ENCODE data around the gene KLRK1.
"Not testable (repeated sequence)": the region's sequence is repeated elsewhere in the genome, so short reads cannot be mapped to it uniquely, and the experiment has no call there.

DNA sequence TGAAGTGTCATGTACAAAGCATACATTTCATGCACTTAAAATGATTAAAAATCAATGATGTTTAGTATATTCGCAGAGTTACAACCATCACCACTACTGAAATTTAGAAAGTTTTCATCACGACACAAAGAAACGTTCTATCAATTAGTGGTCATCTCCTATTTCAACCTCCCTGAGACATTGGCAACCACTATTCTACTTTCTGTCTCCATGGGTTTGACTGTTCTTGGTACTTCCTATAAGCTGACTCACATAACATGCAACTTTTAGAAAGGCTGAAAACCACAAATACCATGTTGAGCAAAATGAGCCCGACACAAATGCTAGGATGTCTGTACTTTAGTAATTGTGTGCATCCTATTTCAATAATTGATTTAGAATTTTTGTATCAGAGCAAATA is 40.8 kb upstream of the KLRK1 start:
- TF ChIP-seq POLR2AphosphoS5, POLR2A (IDR thresholded peaks at IDR 0.05; ENCODE audit: low read depth, low read length): not testable (repeated sequence)
